K562 (cell line): ENCODE data around the gene MRO. TPM values are rescaled to one million over a fixed set of nuclear protein-coding genes. Genes with fewer than 3 reads are reported as not detected.

Experiments used
- ATAC-seq: fragments of 200-7000 bp; cut with Tn5 transposase; 3 replicates; pipeline ENCODE4 v1.9.1; 2020; ENCODE audit warnings: moderate library complexity
- BruUV-seq: library from RNA; stranded (reverse); fragments of 400-500 nt; replicated peaks from 2 replicates; lab custom pipeline; 2021; lab: Mats Ljungman, UMichigan
- CTCF ChIA-PET: fragments of 300-600 bp; formaldehyde crosslinking; extraction: SDS; loops from one replicate; lab custom pipeline; 2021; ENCODE audit warnings: low intra/inter-chr PET ratio; lab: Yijun Ruan, JAX
- POLR2A ChIA-PET: fragments of 300-600, 350-650 bp; sonication (Branson Sonifier 250); formaldehyde crosslinking; extraction: SDS; loops from one replicate; lab custom pipeline; 2021; ENCODE audit warnings: antibody characterized with exemption, inconsistent platforms; lab: Yijun Ruan, JAX
- DNase-seq, 4 experiments: peaks; one replicate each; pipeline versions ENCODE4 v3.0.0 to v3.0.0-alpha.2; 2011 to 2018; ENCODE audit warnings: low spot score in 3 of 4, mixed read lengths in 3 of 4; ENCODE audit errors: extremely low read depth in 1 of 4
- FAIRE-seq: peaks from 2 replicates; lab custom pipeline; 2011; peaks lifted over from hg19 to GRCh38; lab: Jason Lieb, UNC
- H2AFZ ChIP-seq: 2 replicates; pipeline ENCODE4 v1.6.0; 2011; ENCODE audit warnings: low read depth, low read length, control low read depth, inconsistent platforms
- H3K27ac ChIP-seq: fragments of 200-600 bp; 3 replicates; pipeline ENCODE4 v1.8.0; 2011; ENCODE audit warnings: low read depth, mild to moderate bottlenecking, control low read depth, inconsistent platforms, low read length, moderate library complexity, mixed read lengths; ENCODE audit errors: extremely low read depth
- H3K27me3 ChIP-seq, 2 experiments: fragments of 300-600 bp in 1 of 2; 2 replicates in 1 of 2; 3 replicates in 1 of 2; pipeline versions ENCODE4 v1.6.0 to v1.8.0; 2011; ENCODE audit warnings: inconsistent platforms in 2 of 2, low read length in 2 of 2, mild to moderate bottlenecking in 1 of 2, mixed read lengths in 1 of 2, moderate library complexity in 1 of 2; ENCODE audit not compliant: control insufficient read depth in 2 of 2, insufficient read depth in 2 of 2
- H3K36me3 ChIP-seq: fragments of 300-600 bp; 3 replicates; pipeline ENCODE4 v1.8.0; 2011; ENCODE audit warnings: mild to moderate bottlenecking, low read length, inconsistent platforms; ENCODE audit not compliant: control insufficient read depth, insufficient read depth
- H3K4me1 ChIP-seq, 2 experiments: fragments of 200-600 bp in 1 of 2; replicated peaks in 1 of 2; 2 replicates in 1 of 2; 3 replicates in 1 of 2; pipeline versions ENCODE4 v1.5.1 to v1.8.0; 2011; ENCODE audit warnings: inconsistent platforms in 2 of 2, low read length in 2 of 2, mild to moderate bottlenecking in 1 of 2, mixed read lengths in 1 of 2, moderate library complexity in 1 of 2; ENCODE audit not compliant: control insufficient read depth in 2 of 2, insufficient read depth in 2 of 2
- H3K4me2 ChIP-seq: 2 replicates; pipeline ENCODE4 v1.6.1; 2011; ENCODE audit warnings: low read length, control low read depth, inconsistent platforms, mixed read lengths; ENCODE audit not compliant: insufficient read depth
- H3K4me3 ChIP-seq: fragments of 200-600 bp; sonication (generic), shearing (Covaris generic); 2 replicates; pipeline ENCODE4 v1.5.1; 2016; ENCODE audit warnings: control low read depth, inconsistent platforms
- H3K79me2 ChIP-seq: fragments of 200-600 bp; 3 replicates; pipeline ENCODE4 v1.8.0; 2011; ENCODE audit warnings: low read length, inconsistent platforms; ENCODE audit not compliant: control insufficient read depth, insufficient read depth
- H3K9ac ChIP-seq, 2 experiments: 2 replicates each; pipeline versions ENCODE4 v1.6.0 to v1.6.1; 2011; ENCODE audit warnings: low read depth in 2 of 2, low read length in 2 of 2, control low read depth in 1 of 2, inconsistent platforms in 1 of 2, mild to moderate bottlenecking in 1 of 2, mixed read lengths in 1 of 2; ENCODE audit not compliant: insufficient read depth in 1 of 2
- H3K9me1 ChIP-seq: one replicate; pipeline ENCODE4 v1.6.0; 2011; ENCODE audit warnings: inconsistent platforms, mild to moderate bottlenecking, low read length, moderate library complexity; ENCODE audit not compliant: control insufficient read depth, insufficient read depth
- H3K9me3 ChIP-seq: replicated peaks from 2 replicates; pipeline ENCODE4 v1.5.1; 2011; ENCODE audit warnings: low read depth, low read length, inconsistent platforms; ENCODE audit not compliant: control insufficient read depth, insufficient read depth
- H4K20me1 ChIP-seq: replicated peaks from 2 replicates; pipeline ENCODE4 v1.6.1; 2011; ENCODE audit warnings: low read length, inconsistent platforms, mixed read lengths; ENCODE audit not compliant: control insufficient read depth, insufficient read depth
- BRCA1 ChIP-seq, 2 experiments: fragments of 450-650 bp in 1 of 2; sonication (generic) in 1 of 2; formaldehyde crosslinking in 1 of 2; IDR thresholded peaks; 2 replicates each; pipeline versions ENCODE4 v1.5.0 to v1.6.1; 2017 to 2020; ENCODE audit warnings: mild to moderate bottlenecking in 1 of 2, missing genetic modification reagents in 1 of 2
- HMG20B ChIP-seq: fragments of 250-450 bp; sonication (Bioruptor Pico); IDR thresholded peaks from 2 replicates; pipeline ENCODE4 v1.5.0; 2021; ENCODE audit warnings: mild to moderate bottlenecking
- KHSRP ChIP-seq: fragments of 450-650 bp; IDR thresholded peaks from 2 replicates; pipeline ENCODE4 v1.6.1; 2017
- MCM7 ChIP-seq, 2 experiments: fragments of 450-650 bp; IDR thresholded peaks; 2 replicates each; pipeline ENCODE4 v1.6.1; 2016 to 2018
- NFXL1 ChIP-seq: fragments of 450-650 bp; formaldehyde crosslinking; IDR thresholded peaks from 2 replicates; pipeline ENCODE4 v1.4.0; 2021; ENCODE audit warnings: mild to moderate bottlenecking
- POU5F1 ChIP-seq: fragments of 150-350 bp; IDR thresholded peaks from 2 replicates; pipeline ENCODE4 v1.6.1; 2014; ENCODE audit warnings: borderline replicate concordance, low read length, low read depth, mild to moderate bottlenecking; ENCODE audit not compliant: partially characterized antibody
- RBM14 ChIP-seq: fragments of 200-400 bp; formaldehyde crosslinking; IDR thresholded peaks from 2 replicates; pipeline ENCODE4 v1.6.1; 2018; ENCODE audit warnings: low read depth, mild to moderate bottlenecking, low read length, moderate library complexity, borderline replicate concordance; ENCODE audit not compliant: insufficient read depth
- SNIP1 ChIP-seq: fragments of 450-650 bp; IDR thresholded peaks from 2 replicates; pipeline ENCODE4 v1.7.1; 2017; ENCODE audit warnings: low read depth, mild to moderate bottlenecking
- SPI1 ChIP-seq: IDR thresholded peaks from 2 replicates; pipeline ENCODE4 v1.6.1; 2011; ENCODE audit warnings: low read depth, low read length, control low read depth, borderline replicate concordance
- TCF7 ChIP-seq: sonication (generic); IDR thresholded peaks from 2 replicates; pipeline ENCODE4 v1.6.1; 2016; ENCODE audit warnings: antibody characterized with exemption, borderline replicate concordance
- WGBS: fragments of 100-300 bp; shearing (Covaris generic); methylation state at CpG from one replicate; pipeline ENCODE4 v1.1.6; 2016; ENCODE audit warnings: low coverage, mixed read lengths; ENCODE audit not compliant: insufficient coverage; ENCODE audit errors: missing lambda C conversion rate; 5-methylcytosine and 5-hydroxymethylcytosine counted together
- in situ Hi-C: fragments of 300-500 bp; cut with MboI; formaldehyde crosslinking; loops from 4 replicates; pipeline ENCODE4 v1.15.0; 2018; ENCODE audit warnings: inconsistent platforms, mixed read lengths
- intact Hi-C: fragments of 100-400 bp; cut with micrococcal nuclease; formaldehyde crosslinking; loops from 2 replicates; pipeline ENCODE4 v1.14.2; 2022
- polyA plus RNA-seq, 8 experiments: library from polyadenylated mRNA; depleted of rRNA in 4 of 8; stranded (reverse) in 5 of 8; unstranded in 3 of 8; fragments of >200 nt; fragmentation: Nextera tagmentation in 2 of 8; fragmentation: Illumina TruSeq in 1 of 8; extraction: Ambion mirVana in 2 of 8; extraction: Trizol in 1 of 8; gene quantifications; 2 replicates each; pipeline versions ENCODE4 v1.2.1 to v1.2.3, GENCODE V29; 2011 to 2014; ENCODE audit warnings: inconsistent platforms in 1 of 8, missing spikeins in 1 of 8
- total RNA-seq, 7 experiments: library from RNA; depleted of rRNA in 6 of 7; stranded (reverse); fragments of >200 nt in 6 of 7; fragmentation: Illumina TruSeq in 2 of 7; extraction: Trizol in 2 of 7; gene quantifications; 2 replicates each; pipeline versions ENCODE4 v1.2.1 to v1.2.3, GENCODE V29; 2011 to 2021; ENCODE audit warnings: low replicate concordance in 1 of 7
- TF ChIP-seq, protein P1 (sequence below): fragments of 450-650 bp; formaldehyde crosslinking; IDR thresholded peaks from 2 replicates; pipeline ENCODE4 v1.4.0; 2020; ENCODE audit warnings: mild to moderate bottlenecking
- TF ChIP-seq, protein P2 (sequence below): fragments of 450-650 bp; IDR thresholded peaks from 2 replicates; pipeline ENCODE4 v1.6.1; 2016; ENCODE audit warnings: missing biosample characterization, missing genetic modification characterization
- TF ChIP-seq, protein P3 (sequence below), 2 experiments: IDR thresholded peaks; 2 replicates each; pipeline ENCODE4 v1.6.1; 2012; ENCODE audit warnings: improper control_type of control experiment in 2 of 2, low read depth in 2 of 2, low read length in 2 of 2, borderline replicate concordance in 1 of 2
- TF ChIP-seq, protein P4 (sequence below): fragments of 250-450 bp; sonication (Bioruptor Pico); IDR thresholded peaks from 2 replicates; pipeline ENCODE4 v1.9.0; 2021; ENCODE audit warnings: mild to moderate bottlenecking

Gene MRO
- total and polyA plus RNA-seq, 9 of the 15 experiments (the other 6 are each of a cell fraction or from before 2014, with no cell fraction given): 0.06 TPM; not detected in 8

DNA sequence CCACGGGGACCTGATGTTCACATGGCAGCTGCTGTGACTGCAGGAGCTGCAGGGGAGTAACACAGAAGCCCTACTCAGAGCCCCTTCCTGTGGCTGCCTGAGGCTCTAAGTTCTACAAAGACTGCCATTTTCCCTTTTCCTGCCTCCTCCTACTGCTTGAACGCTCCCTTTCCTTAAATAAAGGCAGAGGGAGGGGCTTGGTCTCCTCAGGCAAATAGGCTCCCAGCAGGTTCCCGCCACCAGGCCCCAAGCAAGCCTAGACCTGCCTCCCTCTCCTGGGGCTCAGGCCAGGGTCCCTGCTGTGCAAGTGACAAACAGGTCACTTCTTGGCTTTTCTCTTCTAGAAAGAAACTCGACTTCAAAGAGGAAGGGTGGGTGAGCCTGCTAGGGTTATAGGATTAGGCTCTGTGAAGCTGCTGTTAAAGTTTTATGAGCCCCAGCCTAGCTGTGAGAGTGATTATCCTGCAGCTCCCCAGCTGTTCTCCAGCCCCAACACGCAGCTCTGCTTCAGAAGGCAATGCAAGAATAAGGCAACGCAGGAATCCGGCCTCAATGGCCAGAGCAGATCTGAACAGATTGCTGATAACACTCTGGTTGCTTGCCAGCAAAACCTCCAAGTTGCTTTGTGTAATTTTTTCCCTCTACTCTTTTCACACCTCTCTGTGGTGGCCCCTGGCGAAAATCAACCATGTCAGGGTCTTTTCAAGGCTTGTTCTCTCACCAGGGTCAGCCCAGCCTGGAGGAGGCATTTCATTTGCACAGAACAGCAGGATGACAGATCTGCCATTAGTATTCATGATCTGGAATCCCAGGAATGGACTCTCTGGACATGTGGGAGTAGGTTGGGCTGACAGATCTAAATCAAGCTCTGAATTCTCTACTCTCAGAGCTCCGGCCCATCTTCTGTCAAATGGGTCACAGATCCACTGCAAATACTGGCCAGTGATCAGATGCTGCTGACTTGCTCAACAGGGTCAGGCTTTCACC lies 71.3 kb downstream of the MRO start (continued):
- TF ChIP-seq TCF7 (no peak), BRCA1 (IDR thresholded peaks at IDR 0.05) (no peak), BRCA1 (CRISPR knock-in tag; IDR thresholded peaks at IDR 0.05) (no peak)

DNA sequence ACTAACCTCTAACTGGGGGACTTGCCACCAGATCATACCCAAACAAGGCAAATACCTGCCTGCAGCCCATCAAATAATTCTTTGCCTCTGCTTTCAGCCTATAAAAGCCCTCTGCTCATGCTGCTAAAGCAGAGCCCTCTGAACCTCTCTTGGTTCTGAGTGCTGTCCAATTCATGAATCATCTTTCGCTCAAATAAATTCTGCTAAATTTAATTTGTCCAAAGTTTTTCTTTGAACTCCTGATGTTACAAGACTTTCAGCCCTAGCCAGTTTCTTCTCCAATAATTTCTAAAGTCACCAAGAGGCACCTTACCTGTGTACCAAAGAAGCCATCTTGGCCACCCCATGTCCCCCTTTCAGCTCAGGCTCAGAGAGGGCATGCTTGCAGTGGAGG lies 72.0 kb downstream of the MRO start:
- H3K27ac ChIP-seq: no peak overlapping the region

More for the DNA sequence above, 72.0 kb downstream of the MRO start:
- H3K27me3 ChIP-seq: peaks cover 0 to 12% of the 10 kb centered on the region in 2 experiments; a peak in 1 of 5 replicates
- H3K9me1 ChIP-seq: no peaks in the 10 kb centered on the region
- no peaks in the 10 kb centered on the region for H3K4me1 ChIP-seq
- in situ Hi-C loops: no loop called here
- ChIA-PET CTCF (no interaction called here), POLR2A (no interaction called here)
- intact Hi-C loops: no loop called here
- no peak for TF ChIP-seq SNIP1
- no peak for TF ChIP-seq HMG20B
- no peak for TF ChIP-seq POU5F1
- TF ChIP-seq MCM7 (IDR thresholded peaks at IDR 0.05): no peak
- TF ChIP-seq, protein P1, sequence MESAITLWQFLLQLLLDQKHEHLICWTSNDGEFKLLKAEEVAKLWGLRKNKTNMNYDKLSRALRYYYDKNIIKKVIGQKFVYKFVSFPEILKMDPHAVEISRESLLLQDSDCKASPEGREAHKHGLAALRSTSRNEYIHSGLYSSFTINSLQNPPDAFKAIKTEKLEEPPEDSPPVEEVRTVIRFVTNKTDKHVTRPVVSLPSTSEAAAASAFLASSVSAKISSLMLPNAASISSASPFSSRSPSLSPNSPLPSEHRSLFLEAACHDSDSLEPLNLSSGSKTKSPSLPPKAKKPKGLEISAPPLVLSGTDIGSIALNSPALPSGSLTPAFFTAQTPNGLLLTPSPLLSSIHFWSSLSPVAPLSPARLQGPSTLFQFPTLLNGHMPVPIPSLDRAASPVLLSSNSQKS (CRISPR knock-in tag): no peak
- no peak for TF ChIP-seq NFXL1 (CRISPR knock-in tag)
- TF ChIP-seq, protein P2, sequence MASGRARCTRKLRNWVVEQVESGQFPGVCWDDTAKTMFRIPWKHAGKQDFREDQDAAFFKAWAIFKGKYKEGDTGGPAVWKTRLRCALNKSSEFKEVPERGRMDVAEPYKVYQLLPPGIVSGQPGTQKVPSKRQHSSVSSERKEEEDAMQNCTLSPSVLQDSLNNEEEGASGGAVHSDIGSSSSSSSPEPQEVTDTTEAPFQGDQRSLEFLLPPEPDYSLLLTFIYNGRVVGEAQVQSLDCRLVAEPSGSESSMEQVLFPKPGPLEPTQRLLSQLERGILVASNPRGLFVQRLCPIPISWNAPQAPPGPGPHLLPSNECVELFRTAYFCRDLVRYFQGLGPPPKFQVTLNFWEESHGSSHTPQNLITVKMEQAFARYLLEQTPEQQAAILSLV: no peak
- TF ChIP-seq, protein P3, sequence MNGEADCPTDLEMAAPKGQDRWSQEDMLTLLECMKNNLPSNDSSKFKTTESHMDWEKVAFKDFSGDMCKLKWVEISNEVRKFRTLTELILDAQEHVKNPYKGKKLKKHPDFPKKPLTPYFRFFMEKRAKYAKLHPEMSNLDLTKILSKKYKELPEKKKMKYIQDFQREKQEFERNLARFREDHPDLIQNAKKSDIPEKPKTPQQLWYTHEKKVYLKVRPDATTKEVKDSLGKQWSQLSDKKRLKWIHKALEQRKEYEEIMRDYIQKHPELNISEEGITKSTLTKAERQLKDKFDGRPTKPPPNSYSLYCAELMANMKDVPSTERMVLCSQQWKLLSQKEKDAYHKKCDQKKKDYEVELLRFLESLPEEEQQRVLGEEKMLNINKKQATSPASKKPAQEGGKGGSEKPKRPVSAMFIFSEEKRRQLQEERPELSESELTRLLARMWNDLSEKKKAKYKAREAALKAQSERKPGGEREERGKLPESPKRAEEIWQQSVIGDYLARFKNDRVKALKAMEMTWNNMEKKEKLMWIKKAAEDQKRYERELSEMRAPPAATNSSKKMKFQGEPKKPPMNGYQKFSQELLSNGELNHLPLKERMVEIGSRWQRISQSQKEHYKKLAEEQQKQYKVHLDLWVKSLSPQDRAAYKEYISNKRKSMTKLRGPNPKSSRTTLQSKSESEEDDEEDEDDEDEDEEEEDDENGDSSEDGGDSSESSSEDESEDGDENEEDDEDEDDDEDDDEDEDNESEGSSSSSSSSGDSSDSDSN (IDR thresholded peaks at IDR 0.05; ENCODE audit: borderline replicate concordance in 1 of 2, low read depth in 2 of 2, low read length in 2 of 2): no peak
- TF ChIP-seq KHSRP: no peak
- TF ChIP-seq RBM14: no peak
- TF ChIP-seq SPI1: no peak
- TF ChIP-seq, protein P4, sequence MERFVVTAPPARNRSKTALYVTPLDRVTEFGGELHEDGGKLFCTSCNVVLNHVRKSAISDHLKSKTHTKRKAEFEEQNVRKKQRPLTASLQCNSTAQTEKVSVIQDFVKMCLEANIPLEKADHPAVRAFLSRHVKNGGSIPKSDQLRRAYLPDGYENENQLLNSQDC (CRISPR knock-in tag): no peak
- FAIRE-seq: no peak
- DNase-seq: no peak
- BruUV-seq: no TSS peak
- ATAC-seq: no peak
- H2AFZ ChIP-seq: no peak overlapping the region
- H3K9me3 ChIP-seq: no peaks in the 10 kb centered on the region
- H3K36me3 ChIP-seq: no peaks in the 10 kb centered on the region
- no peaks in the 10 kb centered on the region for H3K79me2 ChIP-seq
- WGBS: 13% methylated on average over 1 of the region's 1 CpG
- H4K20me1 ChIP-seq: no peaks in the 10 kb centered on the region
- no peak overlapping the region for H3K4me2 ChIP-seq
- no peak overlapping the region for H3K9ac ChIP-seq
- H3K4me3 ChIP-seq: no peak overlapping the region
